HepG2 (cell line): ENCODE data around the gene GCH1. TPM values are rescaled to one million over a fixed set of nuclear protein-coding genes. Genes with fewer than 3 reads are reported as not detected.

Experiments
- AGO1 ChIP-seq: fragments of 200-400 bp; formaldehyde crosslinking; IDR thresholded peaks from 2 replicates; pipeline ENCODE4 v1.6.1; 2017; ENCODE audit warnings: mild to moderate bottlenecking, low read depth, low read length, moderate library complexity; ENCODE audit not compliant: poor library complexity, severe bottlenecking
- ARNTL ChIP-seq: sonication (generic); formaldehyde crosslinking; IDR thresholded peaks from 2 replicates; pipeline ENCODE4 v1.4.0; 2020; ENCODE audit warnings: mild to moderate bottlenecking, missing genetic modification reagents
- BORCS8-MEF2B ChIP-seq: sonication (generic); formaldehyde crosslinking; IDR thresholded peaks from 2 replicates; pipeline ENCODE4 v1.8.0; 2022; ENCODE audit warnings: mild to moderate bottlenecking, missing genetic modification reagents
- GATAD2A ChIP-seq: IDR thresholded peaks from 2 replicates; pipeline ENCODE4 v1.6.1; 2016
- GFI1 ChIP-seq: sonication (generic); formaldehyde crosslinking; IDR thresholded peaks from 2 replicates; pipeline ENCODE4 v1.5.0; 2020; ENCODE audit warnings: missing genetic modification reagents, mild to moderate bottlenecking, borderline replicate concordance
- KDM4B ChIP-seq: sonication (generic); formaldehyde crosslinking; IDR thresholded peaks from 2 replicates; pipeline ENCODE4 v1.4.0; 2020; ENCODE audit warnings: missing genetic modification reagents
- KLF16 ChIP-seq, 2 experiments: sonication (generic) in 1 of 2; formaldehyde crosslinking in 1 of 2; IDR thresholded peaks; 2 replicates each; pipeline versions ENCODE4 v1.6.1 to v1.8.0; 2016 to 2023; ENCODE audit warnings: missing genetic modification reagents in 2 of 2, missing compliant biosample characterization in 1 of 2
- MAZ ChIP-seq, 2 experiments: sonication (generic) in 1 of 2; formaldehyde crosslinking in 1 of 2; IDR thresholded peaks; 2 replicates each; pipeline versions ENCODE4 v1.5.0 to v1.6.1; 2012 to 2020; ENCODE audit warnings: low read depth in 2 of 2, mild to moderate bottlenecking in 2 of 2, borderline replicate concordance in 1 of 2, improper control_type of control experiment in 1 of 2, low read length in 1 of 2, missing genetic modification reagents in 1 of 2, moderate library complexity in 1 of 2
- MIXL1 ChIP-seq: IDR thresholded peaks from 2 replicates; pipeline ENCODE4 v1.6.1; 2016
- NCOA1 ChIP-seq: sonication (generic); formaldehyde crosslinking; IDR thresholded peaks from 2 replicates; pipeline ENCODE4 v1.9.0; 2021; ENCODE audit warnings: missing genetic modification reagents
- PAWR ChIP-seq: sonication (generic); formaldehyde crosslinking; IDR thresholded peaks from 2 replicates; pipeline ENCODE4 v1.4.0; 2020; ENCODE audit warnings: missing genetic modification reagents, mild to moderate bottlenecking, borderline replicate concordance
- SMAD3 ChIP-seq: sonication (generic); formaldehyde crosslinking; IDR thresholded peaks from 2 replicates; pipeline ENCODE4 v1.4.0; 2020; ENCODE audit warnings: missing genetic modification reagents
- SP2 ChIP-seq: sonication (generic); formaldehyde crosslinking; IDR thresholded peaks from 2 replicates; pipeline ENCODE4 v1.5.1; 2020; ENCODE audit warnings: mild to moderate bottlenecking, missing genetic modification reagents
- STAT5B ChIP-seq: sonication (generic); formaldehyde crosslinking; IDR thresholded peaks from 2 replicates; pipeline ENCODE4 v1.4.0; 2020; ENCODE audit warnings: missing genetic modification reagents
- ZBTB21 ChIP-seq: sonication (generic); formaldehyde crosslinking; IDR thresholded peaks from 2 replicates; pipeline ENCODE4 v1.4.0; 2020; ENCODE audit warnings: missing genetic modification reagents
- ZFY ChIP-seq: sonication (generic); formaldehyde crosslinking; IDR thresholded peaks from 2 replicates; pipeline ENCODE4 v1.4.0; 2020; ENCODE audit warnings: missing genetic modification reagents
- ZNF256 ChIP-seq: sonication (generic); formaldehyde crosslinking; conservative IDR thresholded peaks from 2 replicates; pipeline ENCODE4 v1.4.0; 2020; ENCODE audit warnings: missing genetic modification reagents
- ZNF816 ChIP-seq: sonication (generic); formaldehyde crosslinking; IDR thresholded peaks from 2 replicates; pipeline ENCODE4 v1.8.0; 2022; ENCODE audit warnings: missing genetic modification reagents, mild to moderate bottlenecking, borderline replicate concordance
- ZNF879 ChIP-seq: sonication (generic); formaldehyde crosslinking; IDR thresholded peaks from 2 replicates; pipeline ENCODE4 v1.8.1; 2023; ENCODE audit warnings: missing genetic modification reagents
- polyA plus RNA-seq, 8 experiments: library from polyadenylated mRNA; depleted of rRNA in 3 of 8; stranded (reverse) in 7 of 8; unstranded in 1 of 8; fragments of >200 nt; fragmentation: Illumina TruSeq in 4 of 8; extraction: Trizol in 4 of 8; gene quantifications; 2 replicates each; pipeline versions ENCODE4 v1.2.1 to v1.2.3, GENCODE V29; 2011 to 2016; ENCODE audit warnings: low read depth in 4 of 8, missing spikeins in 1 of 8, mixed read lengths in 1 of 8; ENCODE audit not compliant: insufficient read depth in 1 of 8
- total RNA-seq, 5 experiments: library from RNA; depleted of rRNA; stranded (reverse); fragments of >200 nt; fragmentation: Illumina TruSeq; extraction: Trizol; gene quantifications; 2 replicates each; pipeline ENCODE4 v1.2.3, GENCODE V29; 2016; ENCODE audit warnings: low read depth in 1 of 5
- TF ChIP-seq, protein P1 (sequence below): sonication (generic); formaldehyde crosslinking; IDR thresholded peaks from 2 replicates; pipeline ENCODE4 v1.5.1; 2020; ENCODE audit warnings: mild to moderate bottlenecking, moderate library complexity, missing genetic modification reagents
- TF ChIP-seq, protein P2 (sequence below): sonication (generic); formaldehyde crosslinking; IDR thresholded peaks from 2 replicates; pipeline ENCODE4 v1.4.0; 2020; ENCODE audit warnings: missing genetic modification reagents
- TF ChIP-seq, protein P3 (sequence below): sonication (generic); formaldehyde crosslinking; IDR thresholded peaks from 2 replicates; pipeline ENCODE4 v1.5.0; 2020; ENCODE audit warnings: missing genetic modification reagents
- TF ChIP-seq, protein P4 (sequence below): sonication (generic); formaldehyde crosslinking; IDR thresholded peaks from 2 replicates; pipeline ENCODE4 v1.8.1; 2023; ENCODE audit warnings: mild to moderate bottlenecking, missing genetic modification reagents
- TF ChIP-seq, protein P5 (sequence below): sonication (generic); formaldehyde crosslinking; IDR thresholded peaks from 2 replicates; pipeline ENCODE4 v1.4.0; 2020; ENCODE audit warnings: missing genetic modification reagents, borderline replicate concordance

Gene GCH1
- total and polyA plus RNA-seq, 2 of the 13 experiments (the other 11 are each of a cell fraction or from before 2014, with no cell fraction given) = 15.0 to 25.2 TPM

DNA sequence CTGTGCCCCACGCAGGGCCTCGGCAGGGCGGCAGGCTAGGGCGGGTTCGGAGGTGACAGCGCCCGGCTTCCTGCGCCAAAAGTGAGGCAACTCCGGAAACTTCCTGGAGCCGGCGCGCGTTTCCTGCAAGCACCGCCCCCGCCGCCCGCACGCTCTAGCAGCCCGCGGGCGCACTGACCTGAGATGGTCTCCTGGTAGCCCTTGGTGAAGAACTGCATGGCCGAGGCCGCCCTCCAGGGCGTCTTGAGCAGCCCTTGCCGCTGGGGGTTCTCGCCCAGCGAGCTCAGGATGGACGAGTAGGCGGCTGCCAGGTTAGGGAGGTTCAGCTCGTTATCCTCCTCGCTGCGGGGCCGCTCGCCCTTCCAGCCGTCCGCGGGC is 494 bp downstream of the GCH1 start (continued):
- TF ChIP-seq MIXL1 (CRISPR knock-in tag) (no peak), AGO1 (peak; percentile 33), ZFY (CRISPR knock-in tag) (no peak), SP2 (CRISPR knock-in tag) (peak; percentile 30; the same call in 1 of the 2 replicates), ZNF879 (CRISPR knock-in tag) (no peak), BORCS8-MEF2B (CRISPR knock-in tag) (no peak), MAZ (IDR thresholded peaks at IDR 0.05; ENCODE audit: borderline replicate concordance, low read depth, low read length) (0 out of 2 replicates have a peak, but pooled peaks have one; percentile 36), MAZ (CRISPR knock-in tag; IDR thresholded peaks at IDR 0.05; ENCODE audit: low read depth) (no peak; the same call in 1 of the 2 replicates), ARNTL (CRISPR knock-in tag) (no peak; the same call in 1 of the 2 replicates), NCOA1 (CRISPR knock-in tag) (peak; percentile 50; the same call in 1 of the 2 replicates), ZNF256 (CRISPR knock-in tag) (no peak), KDM4B (CRISPR knock-in tag) (no peak), SMAD3 (no peak; the same call in 1 of the 2 replicates), STAT5B (CRISPR knock-in tag) (no peak), ZBTB21 (CRISPR knock-in tag) (0 out of 2 replicates have a peak, but pooled peaks have one; percentile 9), PAWR (CRISPR knock-in tag) (no peak), ZNF816 (CRISPR knock-in tag) (no peak), GATAD2A (CRISPR knock-in tag) (no peak), KLF16 (CRISPR knock-in tag; IDR thresholded peaks at IDR 0.05) (0 out of 4 replicates have a peak, but pooled peaks of 1 of the 2 experiments have one; percentile 58), GFI1 (no peak)
- TF ChIP-seq, protein P1, sequence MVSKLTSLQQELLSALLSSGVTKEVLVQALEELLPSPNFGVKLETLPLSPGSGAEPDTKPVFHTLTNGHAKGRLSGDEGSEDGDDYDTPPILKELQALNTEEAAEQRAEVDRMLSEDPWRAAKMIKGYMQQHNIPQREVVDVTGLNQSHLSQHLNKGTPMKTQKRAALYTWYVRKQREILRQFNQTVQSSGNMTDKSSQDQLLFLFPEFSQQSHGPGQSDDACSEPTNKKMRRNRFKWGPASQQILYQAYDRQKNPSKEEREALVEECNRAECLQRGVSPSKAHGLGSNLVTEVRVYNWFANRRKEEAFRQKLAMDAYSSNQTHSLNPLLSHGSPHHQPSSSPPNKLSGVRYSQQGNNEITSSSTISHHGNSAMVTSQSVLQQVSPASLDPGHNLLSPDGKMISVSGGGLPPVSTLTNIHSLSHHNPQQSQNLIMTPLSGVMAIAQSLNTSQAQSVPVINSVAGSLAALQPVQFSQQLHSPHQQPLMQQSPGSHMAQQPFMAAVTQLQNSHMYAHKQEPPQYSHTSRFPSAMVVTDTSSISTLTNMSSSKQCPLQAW (CRISPR knock-in tag) = 0 out of 2 replicates have a peak, but pooled peaks have one; percentile 38
- TF ChIP-seq, protein P2, sequence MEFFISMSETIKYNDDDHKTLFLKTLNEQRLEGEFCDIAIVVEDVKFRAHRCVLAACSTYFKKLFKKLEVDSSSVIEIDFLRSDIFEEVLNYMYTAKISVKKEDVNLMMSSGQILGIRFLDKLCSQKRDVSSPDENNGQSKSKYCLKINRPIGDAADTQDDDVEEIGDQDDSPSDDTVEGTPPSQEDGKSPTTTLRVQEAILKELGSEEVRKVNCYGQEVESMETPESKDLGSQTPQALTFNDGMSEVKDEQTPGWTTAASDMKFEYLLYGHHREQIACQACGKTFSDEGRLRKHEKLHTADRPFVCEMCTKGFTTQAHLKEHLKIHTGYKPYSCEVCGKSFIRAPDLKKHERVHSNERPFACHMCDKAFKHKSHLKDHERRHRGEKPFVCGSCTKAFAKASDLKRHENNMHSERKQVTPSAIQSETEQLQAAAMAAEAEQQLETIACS (CRISPR knock-in tag) = peak; percentile 22; the same call in 1 of the 2 replicates
- TF ChIP-seq, protein P3, sequence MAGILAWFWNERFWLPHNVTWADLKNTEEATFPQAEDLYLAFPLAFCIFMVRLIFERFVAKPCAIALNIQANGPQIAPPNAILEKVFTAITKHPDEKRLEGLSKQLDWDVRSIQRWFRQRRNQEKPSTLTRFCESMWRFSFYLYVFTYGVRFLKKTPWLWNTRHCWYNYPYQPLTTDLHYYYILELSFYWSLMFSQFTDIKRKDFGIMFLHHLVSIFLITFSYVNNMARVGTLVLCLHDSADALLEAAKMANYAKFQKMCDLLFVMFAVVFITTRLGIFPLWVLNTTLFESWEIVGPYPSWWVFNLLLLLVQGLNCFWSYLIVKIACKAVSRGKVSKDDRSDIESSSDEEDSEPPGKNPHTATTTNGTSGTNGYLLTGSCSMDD = no peak
- TF ChIP-seq, protein P4, sequence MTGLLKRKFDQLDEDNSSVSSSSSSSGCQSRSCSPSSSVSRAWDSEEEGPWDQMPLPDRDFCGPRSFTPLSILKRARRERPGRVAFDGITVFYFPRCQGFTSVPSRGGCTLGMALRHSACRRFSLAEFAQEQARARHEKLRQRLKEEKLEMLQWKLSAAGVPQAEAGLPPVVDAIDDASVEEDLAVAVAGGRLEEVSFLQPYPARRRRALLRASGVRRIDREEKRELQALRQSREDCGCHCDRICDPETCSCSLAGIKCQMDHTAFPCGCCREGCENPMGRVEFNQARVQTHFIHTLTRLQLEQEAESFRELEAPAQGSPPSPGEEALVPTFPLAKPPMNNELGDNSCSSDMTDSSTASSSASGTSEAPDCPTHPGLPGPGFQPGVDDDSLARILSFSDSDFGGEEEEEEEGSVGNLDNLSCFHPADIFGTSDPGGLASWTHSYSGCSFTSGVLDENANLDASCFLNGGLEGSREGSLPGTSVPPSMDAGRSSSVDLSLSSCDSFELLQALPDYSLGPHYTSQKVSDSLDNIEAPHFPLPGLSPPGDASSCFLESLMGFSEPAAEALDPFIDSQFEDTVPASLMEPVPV (CRISPR knock-in tag) = no peak
- TF ChIP-seq, protein P5, sequence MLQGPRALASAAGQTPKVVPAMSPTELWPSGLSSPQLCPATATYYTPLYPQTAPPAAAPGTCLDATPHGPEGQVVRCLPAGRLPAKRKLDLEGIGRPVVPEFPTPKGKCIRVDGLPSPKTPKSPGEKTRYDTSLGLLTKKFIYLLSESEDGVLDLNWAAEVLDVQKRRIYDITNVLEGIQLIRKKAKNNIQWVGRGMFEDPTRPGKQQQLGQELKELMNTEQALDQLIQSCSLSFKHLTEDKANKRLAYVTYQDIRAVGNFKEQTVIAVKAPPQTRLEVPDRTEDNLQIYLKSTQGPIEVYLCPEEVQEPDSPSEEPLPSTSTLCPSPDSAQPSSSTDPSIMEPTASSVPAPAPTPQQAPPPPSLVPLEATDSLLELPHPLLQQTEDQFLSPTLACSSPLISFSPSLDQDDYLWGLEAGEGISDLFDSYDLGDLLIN = no peak
